HepG2 (cell line): Measurements from ENCODE around the gene PSMD3. TPM values are rescaled to one million over a fixed set of nuclear protein-coding genes. Genes with fewer than 3 reads are reported as not detected.

ENCODE experiments used
- CBX1 ChIP-seq: IDR thresholded peaks from one replicate; pipeline ENCODE4 v1.6.1; 2016; ENCODE audit warnings: antibody characterized with exemption, low read depth
- ERF ChIP-seq: IDR thresholded peaks from 2 replicates; pipeline ENCODE4 v1.6.1; 2018; ENCODE audit warnings: missing biosample characterization, missing genetic modification reagents
- FOXC1 ChIP-seq: sonication (generic); formaldehyde crosslinking; IDR thresholded peaks from 2 replicates; pipeline ENCODE4 v1.8.0; 2022; ENCODE audit warnings: mild to moderate bottlenecking, missing genetic modification reagents, borderline replicate concordance
- JUND ChIP-seq: sonication (generic); formaldehyde crosslinking; IDR thresholded peaks from 2 replicates; pipeline ENCODE4 v1.8.0; 2022; ENCODE audit warnings: mild to moderate bottlenecking, missing genetic modification reagents
- KAT8 ChIP-seq: IDR thresholded peaks from 2 replicates; pipeline ENCODE4 v1.6.1; 2016; ENCODE audit warnings: missing genetic modification reagents, missing compliant biosample characterization
- KLF13 ChIP-seq: sonication (generic); formaldehyde crosslinking; IDR thresholded peaks from 2 replicates; pipeline ENCODE4 v1.4.0; 2020; ENCODE audit warnings: mild to moderate bottlenecking, missing genetic modification reagents
- MED8 ChIP-seq: sonication (generic); formaldehyde crosslinking; IDR thresholded peaks from 2 replicates; pipeline ENCODE4 v1.8.1; 2023; ENCODE audit warnings: mild to moderate bottlenecking, missing genetic modification reagents; ENCODE audit not compliant: insufficient replicate concordance
- SKI ChIP-seq: fragments of 450-650 bp; IDR thresholded peaks from one replicate; pipeline ENCODE4 v1.6.1; 2018; ENCODE audit warnings: mild to moderate bottlenecking; ENCODE audit not compliant: partially characterized antibody
- ZIK1 ChIP-seq: sonication (generic); formaldehyde crosslinking; IDR thresholded peaks from 2 replicates; pipeline ENCODE4 v1.5.0; 2020; ENCODE audit warnings: mild to moderate bottlenecking, low read depth, missing genetic modification reagents, borderline replicate concordance
- ZKSCAN8 ChIP-seq: IDR thresholded peaks from 2 replicates; pipeline ENCODE4 v1.6.1; 2016; ENCODE audit warnings: borderline replicate concordance, missing genetic modification reagents, missing compliant biosample characterization
- ZNF101 ChIP-seq: sonication (generic); formaldehyde crosslinking; IDR thresholded peaks from 2 replicates; pipeline ENCODE4 v1.4.0; 2020; ENCODE audit warnings: mild to moderate bottlenecking, low read depth, missing genetic modification reagents, borderline replicate concordance
- ZNF121 ChIP-seq: sonication (generic); formaldehyde crosslinking; IDR thresholded peaks from 2 replicates; pipeline ENCODE4 v1.5.0; 2020; ENCODE audit warnings: mild to moderate bottlenecking, missing genetic modification reagents
- ZNF556 ChIP-seq: sonication (generic); formaldehyde crosslinking; IDR thresholded peaks from 2 replicates; pipeline ENCODE4 v1.4.0; 2020; ENCODE audit warnings: mild to moderate bottlenecking, missing genetic modification reagents, borderline replicate concordance
- ZNF615 ChIP-seq: sonication (generic); formaldehyde crosslinking; IDR thresholded peaks from 2 replicates; pipeline ENCODE4 v1.5.0; 2020; ENCODE audit warnings: mild to moderate bottlenecking, missing genetic modification reagents, borderline replicate concordance
- ZNF644 ChIP-seq: IDR thresholded peaks from 2 replicates; pipeline ENCODE4 v1.6.1; 2016; ENCODE audit warnings: low read depth
- ZNF670 ChIP-seq: sonication (generic); formaldehyde crosslinking; IDR thresholded peaks from 2 replicates; pipeline ENCODE4 v1.8.0; 2022; ENCODE audit warnings: mild to moderate bottlenecking, missing genetic modification reagents, borderline replicate concordance
- ZNF737 ChIP-seq: sonication (generic); formaldehyde crosslinking; IDR thresholded peaks from 2 replicates; pipeline ENCODE4 v1.5.0; 2020; ENCODE audit warnings: missing genetic modification reagents, mild to moderate bottlenecking, borderline replicate concordance
- ZSCAN21 ChIP-seq: sonication (generic); formaldehyde crosslinking; IDR thresholded peaks from 2 replicates; pipeline ENCODE4 v1.8.0; 2022; ENCODE audit warnings: mild to moderate bottlenecking, missing genetic modification reagents, moderate library complexity, borderline replicate concordance
- polyA plus RNA-seq, 8 experiments: library from polyadenylated mRNA; depleted of rRNA in 3 of 8; stranded (reverse) in 7 of 8; unstranded in 1 of 8; fragments of >200 nt; fragmentation: Illumina TruSeq in 4 of 8; extraction: Trizol in 4 of 8; gene quantifications; 2 replicates each; pipeline versions ENCODE4 v1.2.1 to v1.2.3, GENCODE V29; 2011 to 2016; ENCODE audit warnings: low read depth in 4 of 8, missing spikeins in 1 of 8, mixed read lengths in 1 of 8; ENCODE audit not compliant: insufficient read depth in 1 of 8
- total RNA-seq, 5 experiments: library from RNA; depleted of rRNA; stranded (reverse); fragments of >200 nt; fragmentation: Illumina TruSeq; extraction: Trizol; gene quantifications; 2 replicates each; pipeline ENCODE4 v1.2.3, GENCODE V29; 2016; ENCODE audit warnings: low read depth in 1 of 5
- TF ChIP-seq, protein P1 (sequence below): sonication (generic); formaldehyde crosslinking; conservative IDR thresholded peaks from 2 replicates; pipeline ENCODE4 v1.8.0; 2022; ENCODE audit warnings: mild to moderate bottlenecking, moderate library complexity, missing genetic modification reagents
- TF ChIP-seq, protein P2 (sequence below): IDR thresholded peaks from 2 replicates; pipeline ENCODE4 v1.6.1; 2016; ENCODE audit warnings: low read depth
- TF ChIP-seq, protein P3 (sequence below): sonication (generic); formaldehyde crosslinking; IDR thresholded peaks from 2 replicates; pipeline ENCODE4 v1.9.0; 2021; ENCODE audit warnings: missing genetic modification reagents, mild to moderate bottlenecking, borderline replicate concordance
- TF ChIP-seq, protein P4 (sequence below): sonication (generic); formaldehyde crosslinking; IDR thresholded peaks from 2 replicates; pipeline ENCODE4 v1.4.0; 2020; ENCODE audit warnings: missing genetic modification reagents, borderline replicate concordance
- TF ChIP-seq, protein P5 (sequence below): sonication (generic); formaldehyde crosslinking; IDR thresholded peaks from 2 replicates; pipeline ENCODE4 v1.8.0; 2022; ENCODE audit warnings: missing genetic modification reagents, mild to moderate bottlenecking, inconsistent platforms, borderline replicate concordance

PSMD3 gene
- total and polyA plus RNA-seq, 2 of the 13 experiments (the other 11 are each of a cell fraction or from before 2014, with no cell fraction given), result 97.4 to 146 TPM

DNA sequence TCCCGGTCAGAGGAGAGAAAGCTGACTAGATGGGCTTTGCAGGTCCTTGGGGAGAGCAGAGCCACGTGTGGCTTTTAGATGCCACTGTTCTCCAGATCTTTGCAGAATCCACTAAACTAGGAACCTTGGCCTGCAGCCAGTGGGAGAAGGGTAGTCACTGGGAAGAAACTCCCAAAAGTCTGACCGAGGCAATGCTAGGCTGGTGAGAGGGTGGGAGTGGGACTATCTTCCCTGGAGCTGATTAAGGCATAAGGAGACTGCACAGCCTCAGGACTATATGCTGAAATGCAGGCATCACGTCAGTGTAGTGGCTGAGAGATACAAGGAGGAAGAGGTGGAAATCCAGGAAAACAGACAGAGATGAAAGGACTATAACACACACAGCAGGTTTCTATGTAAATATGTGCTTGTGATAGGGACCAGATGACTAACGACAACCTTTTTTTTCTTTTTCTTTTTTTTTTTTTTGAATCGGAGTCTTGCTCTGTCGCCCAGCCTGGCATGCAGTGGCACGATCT lies 20.0 kb upstream of the PSMD3 start (continued):
- TF ChIP-seq, protein P1, sequence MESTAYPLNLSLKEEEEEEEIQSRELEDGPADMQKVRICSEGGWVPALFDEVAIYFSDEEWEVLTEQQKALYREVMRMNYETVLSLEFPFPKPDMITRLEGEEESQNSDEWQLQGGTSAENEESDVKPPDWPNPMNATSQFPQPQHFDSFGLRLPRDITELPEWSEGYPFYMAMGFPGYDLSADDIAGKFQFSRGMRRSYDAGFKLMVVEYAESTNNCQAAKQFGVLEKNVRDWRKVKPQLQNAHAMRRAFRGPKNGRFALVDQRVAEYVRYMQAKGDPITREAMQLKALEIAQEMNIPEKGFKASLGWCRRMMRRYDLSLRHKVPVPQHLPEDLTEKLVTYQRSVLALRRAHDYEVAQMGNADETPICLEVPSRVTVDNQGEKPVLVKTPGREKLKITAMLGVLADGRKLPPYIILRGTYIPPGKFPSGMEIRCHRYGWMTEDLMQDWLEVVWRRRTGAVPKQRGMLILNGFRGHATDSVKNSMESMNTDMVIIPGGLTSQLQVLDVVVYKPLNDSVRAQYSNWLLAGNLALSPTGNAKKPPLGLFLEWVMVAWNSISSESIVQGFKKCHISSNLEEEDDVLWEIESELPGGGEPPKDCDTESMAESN, result no peak
- no peak for TF ChIP-seq MED8 (CRISPR knock-in tag)
- TF ChIP-seq ZNF556 (CRISPR knock-in tag), result no peak
- TF ChIP-seq, protein P2, sequence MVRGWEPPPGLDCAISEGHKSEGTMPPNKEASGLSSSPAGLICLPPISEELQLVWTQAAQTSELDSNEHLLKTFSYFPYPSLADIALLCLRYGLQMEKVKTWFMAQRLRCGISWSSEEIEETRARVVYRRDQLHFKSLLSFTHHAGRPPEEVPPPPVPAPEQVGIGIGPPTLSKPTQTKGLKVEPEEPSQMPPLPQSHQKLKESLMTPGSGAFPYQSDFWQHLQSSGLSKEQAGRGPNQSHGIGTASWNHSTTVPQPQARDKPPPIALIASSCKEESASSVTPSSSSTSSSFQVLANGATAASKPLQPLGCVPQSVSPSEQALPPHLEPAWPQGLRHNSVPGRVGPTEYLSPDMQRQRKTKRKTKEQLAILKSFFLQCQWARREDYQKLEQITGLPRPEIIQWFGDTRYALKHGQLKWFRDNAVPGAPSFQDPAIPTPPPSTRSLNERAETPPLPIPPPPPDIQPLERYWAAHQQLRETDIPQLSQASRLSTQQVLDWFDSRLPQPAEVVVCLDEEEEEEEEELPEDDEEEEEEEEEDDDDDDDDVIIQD (CRISPR knock-in tag), result no peak
- TF ChIP-seq ZNF101, result no peak
- TF ChIP-seq KAT8 (CRISPR knock-in tag), result no peak
- TF ChIP-seq SKI, result no peak
- TF ChIP-seq, protein P3, sequence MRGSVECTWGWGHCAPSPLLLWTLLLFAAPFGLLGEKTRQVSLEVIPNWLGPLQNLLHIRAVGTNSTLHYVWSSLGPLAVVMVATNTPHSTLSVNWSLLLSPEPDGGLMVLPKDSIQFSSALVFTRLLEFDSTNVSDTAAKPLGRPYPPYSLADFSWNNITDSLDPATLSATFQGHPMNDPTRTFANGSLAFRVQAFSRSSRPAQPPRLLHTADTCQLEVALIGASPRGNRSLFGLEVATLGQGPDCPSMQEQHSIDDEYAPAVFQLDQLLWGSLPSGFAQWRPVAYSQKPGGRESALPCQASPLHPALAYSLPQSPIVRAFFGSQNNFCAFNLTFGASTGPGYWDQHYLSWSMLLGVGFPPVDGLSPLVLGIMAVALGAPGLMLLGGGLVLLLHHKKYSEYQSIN, result no peak
- TF ChIP-seq ZNF121 (CRISPR knock-in tag), result no peak
- 0 out of 2 replicates have a peak, but pooled peaks have one; percentile 36 for TF ChIP-seq ZNF670 (CRISPR knock-in tag)
- no peak for TF ChIP-seq JUND
- TF ChIP-seq ZSCAN21 (CRISPR knock-in tag), result no peak
- TF ChIP-seq, protein P4, sequence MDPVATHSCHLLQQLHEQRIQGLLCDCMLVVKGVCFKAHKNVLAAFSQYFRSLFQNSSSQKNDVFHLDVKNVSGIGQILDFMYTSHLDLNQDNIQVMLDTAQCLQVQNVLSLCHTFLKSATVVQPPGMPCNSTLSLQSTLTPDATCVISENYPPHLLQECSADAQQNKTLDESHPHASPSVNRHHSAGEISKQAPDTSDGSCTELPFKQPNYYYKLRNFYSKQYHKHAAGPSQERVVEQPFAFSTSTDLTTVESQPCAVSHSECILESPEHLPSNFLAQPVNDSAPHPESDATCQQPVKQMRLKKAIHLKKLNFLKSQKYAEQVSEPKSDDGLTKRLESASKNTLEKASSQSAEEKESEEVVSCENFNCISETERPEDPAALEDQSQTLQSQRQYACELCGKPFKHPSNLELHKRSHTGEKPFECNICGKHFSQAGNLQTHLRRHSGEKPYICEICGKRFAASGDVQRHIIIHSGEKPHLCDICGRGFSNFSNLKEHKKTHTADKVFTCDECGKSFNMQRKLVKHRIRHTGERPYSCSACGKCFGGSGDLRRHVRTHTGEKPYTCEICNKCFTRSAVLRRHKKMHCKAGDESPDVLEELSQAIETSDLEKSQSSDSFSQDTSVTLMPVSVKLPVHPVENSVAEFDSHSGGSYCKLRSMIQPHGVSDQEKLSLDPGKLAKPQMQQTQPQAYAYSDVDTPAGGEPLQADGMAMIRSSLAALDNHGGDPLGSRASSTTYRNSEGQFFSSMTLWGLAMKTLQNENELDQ (CRISPR knock-in tag), result no peak
- TF ChIP-seq FOXC1 (CRISPR knock-in tag), result no peak
- TF ChIP-seq CBX1, result no peak
- TF ChIP-seq ZIK1 (CRISPR knock-in tag), result no peak
- no peak for TF ChIP-seq ERF (CRISPR knock-in tag)
- no peak for TF ChIP-seq ZNF644 (CRISPR knock-in tag)
- TF ChIP-seq, protein P5, sequence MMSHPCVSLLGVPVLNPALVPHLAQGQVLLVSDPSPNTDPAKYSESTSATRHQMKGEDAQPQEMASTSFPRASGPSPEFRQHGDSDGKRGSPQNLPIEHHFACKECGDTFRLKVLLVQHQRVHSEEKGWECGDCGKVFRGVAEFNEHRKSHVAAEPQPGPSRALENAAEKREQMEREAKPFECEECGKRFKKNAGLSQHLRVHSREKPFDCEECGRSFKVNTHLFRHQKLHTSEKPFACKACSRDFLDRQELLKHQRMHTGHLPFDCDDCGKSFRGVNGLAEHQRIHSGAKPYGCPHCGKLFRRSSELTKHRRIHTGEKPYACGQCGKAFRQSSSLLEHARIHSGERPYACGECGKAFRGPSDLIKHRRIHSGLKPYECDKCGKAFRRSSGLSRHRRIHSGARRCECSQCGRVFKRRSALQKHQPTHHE, result no peak
- no peak for TF ChIP-seq KLF13 (CRISPR knock-in tag)
- TF ChIP-seq ZNF615 (CRISPR knock-in tag), result 0 out of 2 replicates have a peak, but pooled peaks have one; percentile 29
- no peak for TF ChIP-seq ZNF737 (CRISPR knock-in tag)
- no peak for TF ChIP-seq ZKSCAN8 (CRISPR knock-in tag)
